ENCODE measurements around the gene COG5.

The COG5 gene

GRCh38 chr7:107321611-107322010, 242.1 kb downstream of the COG5 start:
- DNase-seq: no peak

GRCh38 chr7:107319724-107320228, 243.9 kb downstream of the COG5 start:
- DNase-seq: no peak

GRCh38 chr7:107318523-107319160, 245.1 kb downstream of the COG5 start:
- DNase-seq: no peak

- DNase-seq: no peak
Observed at GRCh38 chr7:107315716-107316220, 248.0 kb downstream of the COG5 start.

- DNase-seq: no peak
Observed at GRCh38 chr7:107313355-107313754, 250.4 kb downstream of the COG5 start.

- DNase-seq: no peak
Observed at GRCh38 chr7:107312418-107312817, 251.3 kb downstream of the COG5 start.

- no peak for DNase-seq
Observed at GRCh38 chr7:107309296-107309695, 254.4 kb downstream of the COG5 start.

- no peak for DNase-seq
Observed at GRCh38 chr7:107304636-107305035, 259.1 kb downstream of the COG5 start.

GRCh38 chr7:107304063-107304462, 259.7 kb downstream of the COG5 start:
- no peak for DNase-seq

- DNase-seq: no peak
Observed at GRCh38 chr7:107302250-107302847, 261.4 kb downstream of the COG5 start.

- no peak for DNase-seq
Observed at GRCh38 chr7:107294182-107294581, 269.5 kb downstream of the COG5 start.

GRCh38 chr7:107292591-107292990, 271.1 kb downstream of the COG5 start:
- DNase-seq: no peak

GRCh38 chr7:107291434-107291833, 272.3 kb downstream of the COG5 start:
- no peak for DNase-seq

- DNase-seq: no peak
Observed at GRCh38 chr7:107286751-107287621, 276.7 kb downstream of the COG5 start.

GRCh38 chr7:107284911-107285479, 278.7 kb downstream of the COG5 start:
- no peak for DNase-seq

- DNase-seq: no peak
Observed at GRCh38 chr7:107277331-107277730, 286.4 kb downstream of the COG5 start.

GRCh38 chr7:107276220-107276827, 287.4 kb downstream of the COG5 start:
- DNase-seq: no peak

- no peak for DNase-seq
Observed at GRCh38 chr7:107274506-107274905, 289.2 kb downstream of the COG5 start.

- no peak for DNase-seq
Observed at GRCh38 chr7:107269790-107270189, 293.9 kb downstream of the COG5 start.

- no peak for DNase-seq
Observed at GRCh38 chr7:107268594-107268993, 295.1 kb downstream of the COG5 start.

GRCh38 chr7:107267138-107267537, 296.6 kb downstream of the COG5 start:
- no peak for DNase-seq

GRCh38 chr7:107264723-107265122, 299.0 kb downstream of the COG5 start:
- no peak for DNase-seq

GRCh38 chr7:107262857-107263256, 300.9 kb downstream of the COG5 start:
- DNase-seq: no peak

All from cortex of kidney (tissue), 1 donor.